SK-N-MC (cell line): ENCODE results near the gene PDK2.

Experiments
- EZH2 ChIP-seq: fragments of 200-600 bp; sonication (generic); IDR thresholded peaks from one replicate; pipeline ENCODE4 v1.6.1; 2017; ENCODE audit warnings: antibody characterized with exemption
- POLR2AphosphoS5 ChIP-seq: IDR thresholded peaks from 2 replicates; pipeline ENCODE4 v1.6.1; 2012; ENCODE audit warnings: mild to moderate bottlenecking, low read depth, low read length, borderline replicate concordance

- no peak for TF ChIP-seq EZH2
- TF ChIP-seq POLR2AphosphoS5: no peak
Measured at GRCh38 chr17:50130559-50131305, 35.6 kb downstream of the PDK2 start.
